ENCODE results near the gene CPSF3.
"Not testable (repeated sequence)": the region's sequence is repeated elsewhere in the genome, so short reads cannot be mapped to it uniquely, and the experiment has no call there.

The CPSF3 gene

GRCh38 chr2:9398251-9398650, 25.2 kb upstream of the CPSF3 start:
- not testable (repeated sequence) for H3K9ac ChIP-seq (ENCODE audit: low read depth, low read length, poor library complexity); H3K14ac ChIP-seq (ENCODE audit: low read length); DNase-seq (ENCODE audit: low spot score); H3K27ac ChIP-seq (replicated peaks; ENCODE audit: low read length); H3K18ac ChIP-seq (ENCODE audit: low read length); H2BK15ac ChIP-seq (ENCODE audit: low read length); H3K4me2 ChIP-seq (ENCODE audit: insufficient read depth, low read length, poor library complexity, severe bottlenecking); H3K4me1 ChIP-seq (ENCODE audit: control insufficient read depth in 2 of 2, insufficient read depth in 1 of 2, low read depth in 1 of 2, low read length in 2 of 2); H3K27me3 ChIP-seq (ENCODE audit: control insufficient read depth in 3 of 3, insufficient read depth in 3 of 3, low read depth in 1 of 3, low read length in 3 of 3); H3K9me3 ChIP-seq (replicated peaks in 1 of 2; ENCODE audit: control insufficient read depth in 2 of 2, insufficient read depth in 1 of 2, low read depth in 1 of 2, low read length in 2 of 2); H2BK12ac ChIP-seq (ENCODE audit: low read length); H3K79me1 ChIP-seq (ENCODE audit: low read depth, low read length); H2AK5ac ChIP-seq (ENCODE audit: low read depth, low read length); H3K4me3 ChIP-seq (ENCODE audit: low read length in 2 of 2); H3K4ac ChIP-seq (ENCODE audit: low read length); H2AFZ ChIP-seq (ENCODE audit: low read length); H2BK120ac ChIP-seq (ENCODE audit: low read depth, low read length); H2BK5ac ChIP-seq (ENCODE audit: low read length); H4K91ac ChIP-seq (ENCODE audit: low read depth, low read length, poor library complexity); H3K23ac ChIP-seq (ENCODE audit: low read depth, low read length, poor library complexity); H4K8ac ChIP-seq (ENCODE audit: low read depth, low read length)
- no CpG with 5 or more reads among the region's 11 CpGs for WGBS, 2 donors (ENCODE audit: extremely low coverage in 2 of 2, insufficient read length in 2 of 2, insufficient replicate concordance in 1 of 2)
- H3K36me3 ChIP-seq (replicated peaks in 1 of 2; ENCODE audit: control insufficient read depth in 2 of 2, insufficient read depth in 2 of 2, low read length in 2 of 2): peaks cover 20 to 79% of the 10 kb centered on the region in 2 donors

- Histone ChIP-seq H3K4ac (ENCODE audit: low read length) (no peak overlapping the region), H2BK5ac (ENCODE audit: low read length) (no peak overlapping the region), H4K91ac (ENCODE audit: low read depth, low read length, poor library complexity) (no peak overlapping the region), H3K4me1 (ENCODE audit: control insufficient read depth in 2 of 2, insufficient read depth in 1 of 2, low read depth in 1 of 2, low read length in 2 of 2) (peaks cover 0 to 3% of the 10 kb centered on the region in 2 donors), H2BK15ac (ENCODE audit: low read length) (no peak overlapping the region), H2BK120ac (ENCODE audit: low read depth, low read length) (no peak overlapping the region), H3K18ac (ENCODE audit: low read length) (peak overlapping the region; percentile 48), H3K9me3 (replicated peaks in 1 of 2; ENCODE audit: control insufficient read depth in 2 of 2, insufficient read depth in 1 of 2, low read depth in 1 of 2, low read length in 2 of 2) (no peaks in the 10 kb centered on the region), H3K27me3 (ENCODE audit: control insufficient read depth in 3 of 3, insufficient read depth in 3 of 3, low read depth in 1 of 3, low read length in 3 of 3) (no peaks in the 10 kb centered on the region), H3K27ac (replicated peaks; ENCODE audit: low read length) (no peak overlapping the region), H3K36me3 (replicated peaks in 1 of 2; ENCODE audit: control insufficient read depth in 2 of 2, insufficient read depth in 2 of 2, low read length in 2 of 2) (peaks cover 19 to 79% of the 10 kb centered on the region in 2 donors), H3K79me1 (ENCODE audit: low read depth, low read length) (no peaks in the 10 kb centered on the region), H3K4me3 (ENCODE audit: low read length in 2 of 2) (peak overlapping the region in 1 of 2 donors; percentile 5), H4K8ac (ENCODE audit: low read depth, low read length) (no peak overlapping the region), H2AK5ac (ENCODE audit: low read depth, low read length) (no peak overlapping the region), H3K9ac (ENCODE audit: low read depth, low read length, poor library complexity) (no peak overlapping the region), H3K4me2 (ENCODE audit: insufficient read depth, low read length, poor library complexity, severe bottlenecking) (no peak overlapping the region), H2BK12ac (ENCODE audit: low read length) (no peak overlapping the region), H2AFZ (ENCODE audit: low read length) (no peak overlapping the region), H3K23ac (ENCODE audit: low read depth, low read length, poor library complexity) (no peak overlapping the region), H3K14ac (ENCODE audit: low read length) (no peak overlapping the region)
- WGBS, 2 donors (ENCODE audit: extremely low coverage in 2 of 2, insufficient read length in 2 of 2, insufficient replicate concordance in 1 of 2): no CpG with 5 or more reads among the region's 20 CpGs
- DNase-seq (ENCODE audit: low spot score): no peak
These were observed 24.3 kb upstream of the CPSF3 start for GRCh38 chr2:9398881-9399780.

GRCh38 chr2:9400268-9401058, 23.0 kb upstream of the CPSF3 start:
- Histone ChIP-seq H3K4ac (ENCODE audit: low read length) (no peak overlapping the region), H2AK5ac (ENCODE audit: low read depth, low read length) (no peak overlapping the region), H3K36me3 (replicated peaks in 1 of 2; ENCODE audit: control insufficient read depth in 2 of 2, insufficient read depth in 2 of 2, low read length in 2 of 2) (peaks cover 12 to 82% of the 10 kb centered on the region in 2 donors), H3K9ac (ENCODE audit: low read depth, low read length, poor library complexity) (no peak overlapping the region), H3K27ac (replicated peaks; ENCODE audit: low read length) (no peak overlapping the region), H3K9me3 (replicated peaks in 1 of 2; ENCODE audit: control insufficient read depth in 2 of 2, insufficient read depth in 1 of 2, low read depth in 1 of 2, low read length in 2 of 2) (no peaks in the 10 kb centered on the region), H2AFZ (ENCODE audit: low read length) (no peak overlapping the region), H3K79me1 (ENCODE audit: low read depth, low read length) (no peaks in the 10 kb centered on the region), H4K8ac (ENCODE audit: low read depth, low read length) (no peak overlapping the region), H3K23ac (ENCODE audit: low read depth, low read length, poor library complexity) (no peak overlapping the region), H4K91ac (ENCODE audit: low read depth, low read length, poor library complexity) (no peak overlapping the region), H3K18ac (ENCODE audit: low read length) (no peak overlapping the region), H3K4me1 (ENCODE audit: control insufficient read depth in 2 of 2, insufficient read depth in 1 of 2, low read depth in 1 of 2, low read length in 2 of 2) (peaks cover 0 to 3% of the 10 kb centered on the region in 2 donors), H3K27me3 (ENCODE audit: control insufficient read depth in 3 of 3, insufficient read depth in 3 of 3, low read depth in 1 of 3, low read length in 3 of 3) (no peaks in the 10 kb centered on the region), H2BK5ac (ENCODE audit: low read length) (no peak overlapping the region), H3K4me2 (ENCODE audit: insufficient read depth, low read length, poor library complexity, severe bottlenecking) (no peak overlapping the region), H2BK120ac (ENCODE audit: low read depth, low read length) (no peak overlapping the region), H3K14ac (ENCODE audit: low read length) (no peak overlapping the region), H2BK12ac (ENCODE audit: low read length) (no peak overlapping the region), H3K4me3 (ENCODE audit: low read length in 2 of 2) (peak overlapping the region in 1 of 2 donors; percentile 25), H2BK15ac (ENCODE audit: low read length) (no peak overlapping the region)
- WGBS, 2 donors (ENCODE audit: extremely low coverage in 2 of 2, insufficient read length in 2 of 2, insufficient replicate concordance in 1 of 2): no CpG with 5 or more reads among the region's 12 CpGs
- DNase-seq (ENCODE audit: low spot score): no peak

GRCh38 chr2:9401059-9401547, 22.4 kb upstream of the CPSF3 start:
- H3K4me3 ChIP-seq (ENCODE audit: low read length in 2 of 2): no peak overlapping the region
- H2AK5ac ChIP-seq (ENCODE audit: low read depth, low read length): no peak overlapping the region
- H3K27ac ChIP-seq (replicated peaks; ENCODE audit: low read length): no peak overlapping the region
- H3K23ac ChIP-seq (ENCODE audit: low read depth, low read length, poor library complexity): no peak overlapping the region
- no CpG with 5 or more reads among the region's 12 CpGs for WGBS, 2 donors (ENCODE audit: extremely low coverage in 2 of 2, insufficient read length in 2 of 2, insufficient replicate concordance in 1 of 2)
- no peak overlapping the region for H3K14ac ChIP-seq (ENCODE audit: low read length)
- no peak overlapping the region for H3K9ac ChIP-seq (ENCODE audit: low read depth, low read length, poor library complexity)
- H3K4me2 ChIP-seq (ENCODE audit: insufficient read depth, low read length, poor library complexity, severe bottlenecking): no peak overlapping the region
- H3K9me3 ChIP-seq (replicated peaks in 1 of 2; ENCODE audit: control insufficient read depth in 2 of 2, insufficient read depth in 1 of 2, low read depth in 1 of 2, low read length in 2 of 2): no peaks in the 10 kb centered on the region
- no peak overlapping the region for H2BK120ac ChIP-seq (ENCODE audit: low read depth, low read length)
- H3K18ac ChIP-seq (ENCODE audit: low read length): no peak overlapping the region
- H3K4me1 ChIP-seq (ENCODE audit: control insufficient read depth in 2 of 2, insufficient read depth in 1 of 2, low read depth in 1 of 2, low read length in 2 of 2): peaks cover 0 to 3% of the 10 kb centered on the region in 2 donors
- no peak overlapping the region for H3K4ac ChIP-seq (ENCODE audit: low read length)
- no peak overlapping the region for H4K8ac ChIP-seq (ENCODE audit: low read depth, low read length)
- H3K79me1 ChIP-seq (ENCODE audit: low read depth, low read length): no peaks in the 10 kb centered on the region
- H2BK5ac ChIP-seq (ENCODE audit: low read length): no peak overlapping the region
- H3K27me3 ChIP-seq (ENCODE audit: control insufficient read depth in 3 of 3, insufficient read depth in 3 of 3, low read depth in 1 of 3, low read length in 3 of 3): no peaks in the 10 kb centered on the region
- no peak overlapping the region for H2BK15ac ChIP-seq (ENCODE audit: low read length)
- no peak overlapping the region for H2AFZ ChIP-seq (ENCODE audit: low read length)
- peaks cover 14 to 82% of the 10 kb centered on the region in 2 donors for H3K36me3 ChIP-seq (replicated peaks in 1 of 2; ENCODE audit: control insufficient read depth in 2 of 2, insufficient read depth in 2 of 2, low read length in 2 of 2)
- no peak for DNase-seq (ENCODE audit: low spot score)
- no peak overlapping the region for H2BK12ac ChIP-seq (ENCODE audit: low read length)
- no peak overlapping the region for H4K91ac ChIP-seq (ENCODE audit: low read depth, low read length, poor library complexity)
